Measurements from ENCODE around the gene CD7. TPM values are rescaled to one million over a fixed set of nuclear protein-coding genes. Genes with fewer than 3 reads are reported as not detected.

Gene CD7
- total and polyA plus RNA-seq, 8 donors = 0.28 to 1.3 (median 0.98) TPM

DNA sequence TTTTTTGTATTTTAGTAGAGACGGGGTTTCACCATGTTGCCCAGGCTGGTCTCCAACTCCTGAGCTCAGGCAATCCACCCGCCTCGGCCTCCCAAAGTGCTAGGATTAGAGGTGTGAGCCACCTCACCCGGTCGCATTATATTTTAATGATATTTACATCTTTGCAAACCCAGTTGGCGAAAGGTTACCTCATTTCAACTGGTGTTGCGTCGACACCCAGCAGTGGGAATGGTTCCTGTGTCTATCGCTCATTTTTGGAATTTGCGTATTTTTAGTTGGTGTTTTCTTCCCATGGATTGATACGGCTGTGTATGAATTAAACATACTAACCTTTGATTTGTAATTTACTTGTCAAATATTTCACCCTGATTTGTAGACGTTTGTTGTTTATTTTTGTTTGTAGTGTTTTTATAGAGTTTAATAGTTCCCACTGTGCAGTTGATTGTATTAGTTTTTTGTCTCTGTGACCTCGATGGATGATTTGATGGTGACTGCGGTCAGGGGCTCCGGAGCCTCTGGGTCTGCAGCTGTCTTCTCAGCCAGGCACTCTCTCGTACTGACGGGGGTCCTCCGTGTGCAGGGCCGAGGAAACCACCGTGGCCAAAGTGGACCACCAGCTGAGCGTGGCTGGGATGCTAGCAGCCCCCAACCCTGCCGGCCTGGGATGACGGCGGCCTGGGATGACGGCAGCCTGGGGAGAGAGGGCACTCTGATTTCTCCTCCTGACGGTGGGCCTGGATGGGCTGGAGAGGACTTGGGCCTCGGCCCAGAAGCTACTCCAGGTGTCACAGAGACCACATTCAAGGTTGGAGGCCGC is 4.0 kb downstream of the CD7 start:
- 79 to 83% methylated on average over 28 of the region's 28 CpGs for WGBS, 2 donors
- H3K36me3 ChIP-seq = no peaks in the 10 kb centered on the region
- no peak for DNase-seq
- no peak for FAIRE-seq
- intact Hi-C loops (cut with DNase I) = no loop called here
- H3K27ac ChIP-seq = no peak overlapping the region
- no peaks in the 10 kb centered on the region for H3K4me1 ChIP-seq
- H3K27me3 ChIP-seq = no peaks in the 10 kb centered on the region
- no peak overlapping the region for H3K4me3 ChIP-seq
- no peak for TF ChIP-seq CTCF (IDR thresholded peaks at IDR 0.05)
- ATAC-seq = no peak
- H3K9me3 ChIP-seq = no peaks in the 10 kb centered on the region

DNA sequence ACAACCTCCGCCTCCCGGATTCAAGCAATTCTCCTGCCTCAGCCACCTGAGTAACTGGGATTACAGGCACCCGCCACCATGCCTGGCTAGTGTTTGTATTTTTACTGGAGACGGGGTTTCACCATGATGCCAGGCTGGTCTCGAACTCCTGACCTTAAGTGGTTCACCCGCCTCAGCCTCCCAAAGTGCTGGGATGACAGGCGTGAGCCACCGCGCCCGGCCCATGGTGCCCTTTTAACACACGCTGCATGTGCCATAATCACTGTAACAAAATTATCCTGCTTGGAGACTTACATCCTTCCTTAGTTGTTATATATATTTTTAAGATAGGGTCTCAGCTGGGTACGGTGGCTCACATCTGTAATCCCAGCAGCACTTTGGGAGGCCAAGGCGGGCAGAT is 5.4 kb downstream of the CD7 start:
- no peaks in the 10 kb centered on the region for H3K36me3 ChIP-seq
- intact Hi-C loops (cut with DNase I) = no loop called here
- WGBS, 2 donors = 83 to 92% methylated on average over 13 of the region's 13 CpGs
- H3K4me1 ChIP-seq = no peaks in the 10 kb centered on the region
- no peak overlapping the region for H3K4me3 ChIP-seq
- ATAC-seq = no peak
- H3K9me3 ChIP-seq = no peaks in the 10 kb centered on the region
- H3K27me3 ChIP-seq = no peaks in the 10 kb centered on the region
- no peak overlapping the region for H3K27ac ChIP-seq
- FAIRE-seq = no peak
- no peak for DNase-seq
- no peak for TF ChIP-seq CTCF (IDR thresholded peaks at IDR 0.05)

DNA sequence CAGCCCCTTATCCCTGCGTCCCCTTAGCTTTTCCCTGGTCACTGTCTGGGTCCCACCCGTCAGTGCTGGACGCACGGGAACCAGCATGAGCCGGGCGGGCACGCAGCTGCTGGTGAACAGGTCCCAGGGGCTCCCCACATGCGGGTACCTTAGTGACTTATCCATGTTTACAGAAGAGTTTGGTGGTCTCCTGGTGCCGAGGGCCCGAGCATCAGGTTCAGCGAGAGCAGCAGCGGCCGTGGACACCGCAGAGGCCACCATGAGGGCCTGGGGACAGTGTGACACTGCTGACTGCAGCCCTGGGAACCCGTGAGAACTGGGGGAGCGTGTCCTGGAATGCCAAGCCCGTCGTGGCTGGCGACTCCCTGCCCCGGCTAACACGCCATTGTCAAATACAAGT is 6.5 kb downstream of the CD7 start:
- no peak for ATAC-seq
- Histone ChIP-seq H3K36me3 (no peaks in the 10 kb centered on the region), H3K27me3 (no peaks in the 10 kb centered on the region), H3K27ac (no peak overlapping the region), H3K4me3 (no peak overlapping the region), H3K4me1 (no peaks in the 10 kb centered on the region), H3K9me3 (no peaks in the 10 kb centered on the region)
- no peak for TF ChIP-seq CTCF (IDR thresholded peaks at IDR 0.05)
- intact Hi-C loops (cut with DNase I) = no loop called here
- FAIRE-seq = no peak
- no peak for DNase-seq
- WGBS, 2 donors = 67 to 81% methylated on average over 21 of the region's 21 CpGs

DNA sequence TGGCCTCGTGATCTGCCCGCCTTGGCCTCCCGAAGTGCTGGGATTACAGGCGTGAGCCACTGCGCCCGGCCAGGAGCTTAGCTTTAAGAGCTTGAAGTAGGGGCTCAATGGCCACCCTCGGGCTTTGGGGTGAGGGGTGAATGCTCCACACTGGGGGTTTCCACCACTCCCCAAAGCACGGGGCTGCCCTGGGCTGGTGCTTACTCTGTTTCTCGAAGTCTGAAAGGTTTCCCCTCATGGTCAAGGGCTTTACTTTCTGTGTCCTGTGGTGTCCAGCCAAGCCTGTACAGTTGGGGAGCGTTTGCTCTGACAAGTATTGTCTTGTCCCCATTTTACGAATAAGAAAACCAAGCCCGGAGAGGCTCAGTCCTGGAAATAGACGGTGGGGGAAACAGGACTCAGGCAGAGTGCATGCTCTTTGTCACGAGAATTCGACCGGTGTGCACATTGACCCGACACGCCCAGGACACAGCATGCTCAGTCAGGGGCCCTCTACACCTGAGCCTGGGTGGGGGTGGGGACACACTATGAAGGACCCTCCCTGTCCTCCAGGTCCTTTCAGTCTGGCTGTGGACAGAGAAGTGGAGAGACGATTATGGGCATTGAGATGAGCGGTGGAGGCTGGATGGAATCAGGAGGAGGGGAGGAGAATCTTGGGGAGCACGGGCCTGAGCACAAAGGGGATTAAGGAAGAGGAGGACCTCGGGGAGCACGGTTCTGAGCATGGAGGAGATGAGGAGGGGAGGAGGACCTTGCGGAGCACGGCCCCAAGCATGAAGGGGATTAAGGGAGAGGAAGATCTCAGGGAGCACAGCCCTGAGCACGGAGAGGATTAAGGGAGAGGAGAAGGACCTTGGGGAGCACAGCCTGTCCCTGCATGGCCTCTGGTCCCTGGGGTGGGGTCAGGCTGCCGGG is 7.5 kb downstream of the CD7 start:
- no peak for TF ChIP-seq CTCF (IDR thresholded peaks at IDR 0.05)
- ATAC-seq (no peak), DNase-seq (no peak), FAIRE-seq (no peak)
- Histone ChIP-seq H3K36me3 (no peaks in the 10 kb centered on the region), H3K27me3 (no peaks in the 10 kb centered on the region), H3K9me3 (no peaks in the 10 kb centered on the region), H3K4me1 (no peaks in the 10 kb centered on the region), H3K27ac (no peak overlapping the region), H3K4me3 (no peak overlapping the region)
- 60 to 71% methylated on average over 26 to 27 of the region's 27 CpGs for WGBS, 2 donors
- intact Hi-C loops (cut with DNase I) = no loop called here

All from pancreas (tissue), 10 donors.